Thyroid gland (tissue), 4 donors: ENCODE data around the gene KRTAP10-5.

ENCODE experiments used
- POLR2A ChIP-seq, 2 donors: fragments of 450-650 bp; IDR thresholded peaks; one replicate each; pipeline ENCODE4 v1.6.1; 2017; ENCODE audit warnings: antibody characterized with exemption in 2 of 2, mild to moderate bottlenecking in 2 of 2, moderate library complexity in 1 of 2
- TF ChIP-seq, protein P1 (sequence below), 6 experiments: fragments of 200-600 bp in 3 of 6; fragments of 450-650 bp in 3 of 6; sonication (generic) in 3 of 6; IDR thresholded peaks; one replicate each; pipeline ENCODE4 v1.5.1; 2016 to 2019; ENCODE audit warnings: antibody characterized with exemption in 6 of 6, mild to moderate bottlenecking in 2 of 6, inconsistent platforms in 1 of 6, moderate library complexity in 1 of 6

- TF ChIP-seq, protein P1, sequence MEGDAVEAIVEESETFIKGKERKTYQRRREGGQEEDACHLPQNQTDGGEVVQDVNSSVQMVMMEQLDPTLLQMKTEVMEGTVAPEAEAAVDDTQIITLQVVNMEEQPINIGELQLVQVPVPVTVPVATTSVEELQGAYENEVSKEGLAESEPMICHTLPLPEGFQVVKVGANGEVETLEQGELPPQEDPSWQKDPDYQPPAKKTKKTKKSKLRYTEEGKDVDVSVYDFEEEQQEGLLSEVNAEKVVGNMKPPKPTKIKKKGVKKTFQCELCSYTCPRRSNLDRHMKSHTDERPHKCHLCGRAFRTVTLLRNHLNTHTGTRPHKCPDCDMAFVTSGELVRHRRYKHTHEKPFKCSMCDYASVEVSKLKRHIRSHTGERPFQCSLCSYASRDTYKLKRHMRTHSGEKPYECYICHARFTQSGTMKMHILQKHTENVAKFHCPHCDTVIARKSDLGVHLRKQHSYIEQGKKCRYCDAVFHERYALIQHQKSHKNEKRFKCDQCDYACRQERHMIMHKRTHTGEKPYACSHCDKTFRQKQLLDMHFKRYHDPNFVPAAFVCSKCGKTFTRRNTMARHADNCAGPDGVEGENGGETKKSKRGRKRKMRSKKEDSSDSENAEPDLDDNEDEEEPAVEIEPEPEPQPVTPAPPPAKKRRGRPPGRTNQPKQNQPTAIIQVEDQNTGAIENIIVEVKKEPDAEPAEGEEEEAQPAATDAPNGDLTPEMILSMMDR (IDR thresholded peaks at IDR 0.05) = no peak
- no peak for TF ChIP-seq POLR2A (IDR thresholded peaks at IDR 0.05)
Measured at GRCh38 chr21:44571844-44572782, 8.3 kb downstream of the KRTAP10-5 start.
